LNCaP clone FGC (cell line): Measurements from ENCODE around the gene UBALD1.

Experiments
- DNase-seq: peaks from one replicate; pipeline ENCODE4 v3.0.0-alpha.2; 2011; ENCODE audit warnings: low read depth
- H3K4me3 ChIP-seq: 2 replicates; pipeline ENCODE4 v1.5.1; 2011; ENCODE audit warnings: mild to moderate bottlenecking, low read depth, low read length, control low read depth
- CTCF ChIP-seq: IDR thresholded peaks from 2 replicates; pipeline ENCODE4 v1.5.1; 2012; ENCODE audit warnings: mild to moderate bottlenecking; ENCODE audit not compliant: control insufficient read depth, insufficient read depth; ENCODE audit errors: extremely low read depth

UBALD1 gene

GRCh38 chr16:4624015-4624826, 9.5 kb upstream of the UBALD1 start, which contains the start of gene MGRN1:
TSS of gene MGRN1 (plus strand) at chr16:4624826. CDS start at chr16:4624961, 135 bp downstream.
- peak within 1 kb of the TSS; percentile 95 for H3K4me3 ChIP-seq
- peak; percentile 92 for TF ChIP-seq CTCF
- peak; percentile 95 for DNase-seq

- no peak for TF ChIP-seq CTCF
- H3K4me3 ChIP-seq = no peak overlapping the region
- no peak for DNase-seq
Measured at GRCh38 chr16:4623593-4623992, 8.9 kb upstream of the UBALD1 start.

DNA sequence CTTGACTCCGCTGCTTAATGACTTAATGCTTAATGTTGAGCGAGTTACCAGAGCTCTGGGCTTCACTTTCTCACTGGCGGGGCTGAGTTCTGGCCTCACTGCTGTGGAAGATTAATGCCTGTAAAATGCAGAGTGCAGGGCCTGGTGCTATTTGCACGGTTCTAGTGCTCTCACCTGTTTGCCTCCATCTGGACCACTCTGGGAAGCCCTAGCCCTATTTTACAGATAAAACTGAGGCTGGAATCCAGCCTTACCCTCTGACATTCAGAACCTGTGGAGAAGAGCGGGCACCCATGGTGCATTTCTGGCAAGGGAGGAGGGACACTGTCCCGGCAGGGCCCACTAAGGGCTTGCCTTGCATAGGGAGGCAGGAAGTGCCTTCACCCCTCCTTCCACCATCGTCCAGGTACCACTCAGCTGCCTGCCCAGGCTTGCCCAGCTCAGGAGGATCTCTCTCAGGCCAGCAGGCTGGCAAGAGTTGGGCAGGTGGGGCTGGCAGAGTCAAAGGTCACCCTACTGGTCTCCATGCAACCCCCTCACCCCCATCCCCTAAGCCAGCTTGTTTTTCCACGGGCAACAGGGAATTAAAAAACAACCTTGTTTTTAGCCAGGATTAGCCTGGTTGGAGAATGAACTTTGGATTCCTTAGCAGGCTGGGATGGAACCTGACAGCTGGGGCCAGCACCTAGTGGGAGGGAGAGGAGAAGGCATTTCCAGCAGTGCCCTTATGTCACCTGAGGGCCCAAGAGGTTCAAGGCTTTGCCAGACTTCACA, 4.1 kb upstream of the UBALD1 start:
- H3K4me3 ChIP-seq = no peak overlapping the region
- DNase-seq = no peak
- no peak for TF ChIP-seq CTCF

- no peak for DNase-seq
- H3K4me3 ChIP-seq = peak overlapping the region; percentile 69; the same call in 1 of the 2 replicates
- no peak for TF ChIP-seq CTCF
Measured at GRCh38 chr16:4617880-4618279, 3.2 kb upstream of the UBALD1 start.

DNA sequence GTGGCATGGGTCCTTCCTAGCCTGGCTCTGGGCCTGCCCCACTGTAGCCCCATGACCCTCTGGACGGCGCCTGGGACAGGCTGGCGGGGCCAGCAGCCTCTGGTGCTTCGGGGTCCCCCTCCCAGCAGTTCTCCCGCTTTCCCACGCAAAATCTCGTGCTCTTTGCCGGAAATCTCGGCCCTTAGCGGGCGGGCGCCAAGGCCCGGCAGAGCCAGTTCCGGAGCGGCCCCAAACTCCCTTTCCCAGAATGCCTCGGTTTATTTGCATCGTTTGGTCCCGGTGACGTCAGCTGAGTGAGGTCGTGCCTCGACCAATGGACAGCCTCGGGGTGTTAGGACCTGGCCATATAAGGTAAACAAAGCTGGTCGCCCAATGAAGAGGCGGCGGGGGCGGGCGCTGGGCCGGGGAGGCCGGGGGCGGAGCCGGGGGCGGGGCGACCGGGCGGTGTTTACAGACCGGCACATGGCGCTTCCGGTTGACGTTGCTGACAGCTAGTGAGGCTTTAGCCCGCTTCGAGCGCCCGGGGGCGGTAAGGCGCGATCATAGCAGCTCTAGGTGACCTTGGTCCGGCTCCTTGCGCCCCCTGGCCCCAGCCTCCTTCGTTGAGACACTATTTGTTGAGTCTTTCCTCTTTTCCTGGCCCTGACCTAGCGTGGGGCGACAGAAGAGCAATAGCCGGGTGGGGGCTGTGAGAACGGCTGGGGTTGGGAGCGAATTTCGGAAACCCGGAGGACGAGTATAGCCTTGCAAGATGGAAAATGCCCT, 1.5 kb upstream of the UBALD1 start:
- DNase-seq = peak; percentile 99
- peak; percentile 37 for TF ChIP-seq CTCF
- peak overlapping the region; percentile 69 for H3K4me3 ChIP-seq

DNA sequence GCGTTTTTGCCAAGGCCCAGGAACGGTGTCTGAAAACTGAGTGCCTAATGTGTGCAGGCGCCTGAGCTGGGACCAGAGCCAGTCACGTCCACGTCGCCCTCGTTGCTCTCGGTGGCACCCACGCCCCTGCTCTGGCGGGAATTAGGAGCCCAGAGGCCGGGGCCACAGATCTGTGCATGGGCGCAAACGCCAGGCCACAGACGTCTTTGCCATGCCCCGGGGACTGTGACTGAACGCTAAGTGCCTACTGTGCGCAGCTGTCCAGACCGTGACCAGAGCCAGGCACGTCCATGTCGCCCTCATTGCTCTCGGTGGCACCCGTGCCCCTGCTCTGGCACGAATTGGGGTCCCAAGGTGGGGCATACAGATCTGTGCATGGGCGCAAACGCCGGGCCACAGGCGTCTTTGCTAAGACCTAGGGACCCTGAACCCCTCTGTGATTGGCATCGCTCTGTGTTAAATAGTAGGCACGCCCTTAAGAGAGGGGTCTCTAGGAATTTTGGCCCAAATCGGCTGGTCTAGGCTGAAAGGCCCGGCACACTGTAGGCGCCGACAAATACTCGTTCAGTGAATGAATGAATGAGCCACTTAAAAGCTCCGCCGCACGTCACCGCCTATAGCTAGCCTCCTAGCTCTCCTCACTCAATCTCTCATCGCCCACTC, 827 bp upstream of the UBALD1 start:
- TF ChIP-seq CTCF = no peak
- H3K4me3 ChIP-seq = peak overlapping the region; percentile 73
- no peak for DNase-seq
